NB4 (cell line): Measurements from ENCODE around the gene BTG2.

ENCODE experiments used
- POLR2A ChIP-seq: IDR thresholded peaks from 2 replicates; pipeline ENCODE4 v1.6.1; 2011; ENCODE audit warnings: mild to moderate bottlenecking; ENCODE audit not compliant: insufficient read length; ENCODE audit errors: extremely low read depth
- TF ChIP-seq, protein P1 (sequence below): IDR thresholded peaks from one replicate; pipeline ENCODE4 v1.5.1; 2012; ENCODE audit warnings: low read depth, low read length
- TF ChIP-seq, protein P2 (sequence below): IDR thresholded peaks from 2 replicates; pipeline ENCODE4 v1.6.1; 2011; ENCODE audit warnings: low read depth, low read length

DNA sequence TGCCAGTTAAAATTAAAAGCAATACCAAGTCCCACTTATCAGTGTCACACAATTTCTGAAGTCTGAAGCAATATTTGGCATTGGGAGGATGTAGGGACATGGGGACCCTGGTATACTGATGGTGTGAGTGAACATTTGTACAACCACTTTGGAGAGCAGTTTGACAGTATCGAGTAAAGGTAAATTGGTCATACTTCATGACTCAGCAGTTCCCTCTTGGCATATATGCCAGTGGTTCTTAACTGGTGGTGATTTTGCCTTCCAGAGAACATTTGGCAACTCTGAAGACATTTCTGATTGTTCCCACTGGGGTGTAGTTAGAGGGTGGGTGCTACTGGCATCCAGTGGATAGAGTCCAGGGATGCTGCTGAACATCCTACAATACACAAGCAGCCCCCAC, 25.9 kb downstream of the BTG2 start:
- TF ChIP-seq, protein P1, sequence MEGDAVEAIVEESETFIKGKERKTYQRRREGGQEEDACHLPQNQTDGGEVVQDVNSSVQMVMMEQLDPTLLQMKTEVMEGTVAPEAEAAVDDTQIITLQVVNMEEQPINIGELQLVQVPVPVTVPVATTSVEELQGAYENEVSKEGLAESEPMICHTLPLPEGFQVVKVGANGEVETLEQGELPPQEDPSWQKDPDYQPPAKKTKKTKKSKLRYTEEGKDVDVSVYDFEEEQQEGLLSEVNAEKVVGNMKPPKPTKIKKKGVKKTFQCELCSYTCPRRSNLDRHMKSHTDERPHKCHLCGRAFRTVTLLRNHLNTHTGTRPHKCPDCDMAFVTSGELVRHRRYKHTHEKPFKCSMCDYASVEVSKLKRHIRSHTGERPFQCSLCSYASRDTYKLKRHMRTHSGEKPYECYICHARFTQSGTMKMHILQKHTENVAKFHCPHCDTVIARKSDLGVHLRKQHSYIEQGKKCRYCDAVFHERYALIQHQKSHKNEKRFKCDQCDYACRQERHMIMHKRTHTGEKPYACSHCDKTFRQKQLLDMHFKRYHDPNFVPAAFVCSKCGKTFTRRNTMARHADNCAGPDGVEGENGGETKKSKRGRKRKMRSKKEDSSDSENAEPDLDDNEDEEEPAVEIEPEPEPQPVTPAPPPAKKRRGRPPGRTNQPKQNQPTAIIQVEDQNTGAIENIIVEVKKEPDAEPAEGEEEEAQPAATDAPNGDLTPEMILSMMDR: no peak
- no peak for TF ChIP-seq POLR2A
- TF ChIP-seq, protein P2, sequence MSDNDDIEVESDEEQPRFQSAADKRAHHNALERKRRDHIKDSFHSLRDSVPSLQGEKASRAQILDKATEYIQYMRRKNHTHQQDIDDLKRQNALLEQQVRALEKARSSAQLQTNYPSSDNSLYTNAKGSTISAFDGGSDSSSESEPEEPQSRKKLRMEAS: no peak
